ENCODE data around the gene AKAP13. TPM values are rescaled to one million over a fixed set of nuclear protein-coding genes. Genes with fewer than 3 reads are reported as not detected.

Gene AKAP13
- polyA plus RNA-seq, 1 of the 3 experiments (the other 2 are of a cell fraction) = 8.4 TPM

- no peak for TF ChIP-seq NRF1 (IDR thresholded peaks at IDR 0.05; ENCODE audit: low read depth, low read length)
- Histone ChIP-seq H3K36me3 (replicated peaks in 1 of 2; ENCODE audit: control insufficient read depth in 1 of 2, insufficient read depth in 2 of 2, low read length in 1 of 2) (peaks cover 0 to 9% of the 10 kb centered on the region in 2 experiments), H3K4me2 (no peak overlapping the region), H4K20me1 (ENCODE audit: insufficient read depth) (0 out of 2 replicates have a peak, but pooled peaks cover 3% of the 10 kb centered on the region), H3K4me1 (ENCODE audit: control insufficient read depth in 1 of 2, insufficient read depth in 2 of 2, low read depth in 1 of 2, low read length in 1 of 2) (peaks cover 5 to 54% of the 10 kb centered on the region in 2 experiments; a peak in 2 of 4 replicates), H3K27ac (ENCODE audit: low read depth in 2 of 2, low read length in 1 of 2) (peak overlapping the region in 1 of 2 experiments; percentile 86; a peak in 1 of 4 replicates), H2AFZ (ENCODE audit: low read depth) (no peak overlapping the region), H3K4me3 (ENCODE audit: low read depth in 2 of 2, low read length in 1 of 2) (no peak overlapping the region), H3K9me2 (no peaks in the 10 kb centered on the region), H3K27me3 (ENCODE audit: insufficient read depth) (no peaks in the 10 kb centered on the region), H3K9ac (no peak overlapping the region), H3K9me3 (no peaks in the 10 kb centered on the region), H3K79me2 (ENCODE audit: insufficient read depth) (no peaks in the 10 kb centered on the region), H3F3A (replicated peaks; ENCODE audit: insufficient read depth) (no peaks in the 10 kb centered on the region)
- POLR2A ChIA-PET = interaction anchor here (1.6 kb wide), 1 partner anchor 29 kb away, joined by 7 read pairs; no protein-coding TSS in a partner anchor
- no peak for DNase-seq
- 95% methylated on average over 10 of the region's 16 CpGs for WGBS (ENCODE audit: low lambda C conversion rate)
- CTCF ChIA-PET = interaction anchor here (0.6 to 1.7 kb wide), 6 partner anchors 11 to 75 kb away, joined by 3 to 6 read pairs (median 3); no protein-coding TSS in a partner anchor
These were observed 382.8 kb downstream of the AKAP13 start for GRCh38 chr15:85763157-85763556.

GRCh38 chr15:85763673-85764633 lies 383.6 kb downstream of the AKAP13 start:
- Histone ChIP-seq H3F3A (replicated peaks; ENCODE audit: insufficient read depth) (no peaks in the 10 kb centered on the region), H3K4me1 (ENCODE audit: control insufficient read depth in 1 of 2, insufficient read depth in 2 of 2, low read depth in 1 of 2, low read length in 1 of 2) (peaks cover 5 to 46% of the 10 kb centered on the region in 2 experiments; a peak in 2 of 4 replicates), H4K20me1 (ENCODE audit: insufficient read depth) (0 out of 2 replicates have a peak, but pooled peaks cover 3% of the 10 kb centered on the region), H3K4me2 (no peak overlapping the region), H3K9me3 (no peaks in the 10 kb centered on the region), H3K27ac (ENCODE audit: low read depth in 2 of 2, low read length in 1 of 2) (peak overlapping the region in 1 of 2 experiments; percentile 86; a peak in 2 of 4 replicates), H3K36me3 (replicated peaks in 1 of 2; ENCODE audit: control insufficient read depth in 1 of 2, insufficient read depth in 2 of 2, low read length in 1 of 2) (peaks cover 0 to 4% of the 10 kb centered on the region in 2 experiments), H3K9ac (no peak overlapping the region), H3K27me3 (ENCODE audit: insufficient read depth) (no peaks in the 10 kb centered on the region), H3K9me2 (no peaks in the 10 kb centered on the region), H3K4me3 (ENCODE audit: low read depth in 2 of 2, low read length in 1 of 2) (no peak overlapping the region), H3K79me2 (ENCODE audit: insufficient read depth) (no peaks in the 10 kb centered on the region), H2AFZ (ENCODE audit: low read depth) (no peak overlapping the region)
- TF ChIP-seq RCOR1 (IDR thresholded peaks at IDR 0.05; ENCODE audit: low read length) = no peak
- TF ChIP-seq GATA2 (CRISPR knock-in tag; IDR thresholded peaks at IDR 0.05) = peak; percentile 44
- TF ChIP-seq, protein P1, sequence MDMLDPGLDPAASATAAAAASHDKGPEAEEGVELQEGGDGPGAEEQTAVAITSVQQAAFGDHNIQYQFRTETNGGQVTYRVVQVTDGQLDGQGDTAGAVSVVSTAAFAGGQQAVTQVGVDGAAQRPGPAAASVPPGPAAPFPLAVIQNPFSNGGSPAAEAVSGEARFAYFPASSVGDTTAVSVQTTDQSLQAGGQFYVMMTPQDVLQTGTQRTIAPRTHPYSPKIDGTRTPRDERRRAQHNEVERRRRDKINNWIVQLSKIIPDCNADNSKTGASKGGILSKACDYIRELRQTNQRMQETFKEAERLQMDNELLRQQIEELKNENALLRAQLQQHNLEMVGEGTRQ (IDR thresholded peaks at IDR 0.05; ENCODE audit: borderline replicate concordance, low read depth, low read length) = no peak
- no peak for TF ChIP-seq POLR2AphosphoS5 (IDR thresholded peaks at IDR 0.05; ENCODE audit: low read depth, low read length)
- ChIA-PET POLR2A (interaction anchor here (0.5 to 1.6 kb wide), 3 partner anchors 13 to 29 kb away, joined by 3 to 7 read pairs (median 3); no protein-coding TSS in a partner anchor), CTCF (interaction anchor here (0.7 to 1.7 kb wide), 11 partner anchors 11 to 76 kb away, joined by 3 to 11 read pairs (median 3); no protein-coding TSS in a partner anchor)
- 88% methylated on average over 20 of the region's 28 CpGs for WGBS (ENCODE audit: low lambda C conversion rate)
- DNase-seq = peak; percentile 81

Measured in SK-N-SH (cell line).